Thyroid gland (tissue), 4 donors: ENCODE results near the gene DYTN. TPM values are rescaled to one million over a fixed set of nuclear protein-coding genes. Genes with fewer than 3 reads are reported as not detected.

Experiments
- DNase-seq, 2 donors: peaks; one replicate each; pipeline ENCODE4 v3.0.0-alpha.2; 2019
- H3K27ac ChIP-seq, 3 donors: fragments of 200-600 bp; sonication (generic); 1 replicate in 2 of 3; 2 replicates in 1 of 3; pipeline ENCODE4 v1.5.1; 2016 to 2019; ENCODE audit warnings: mild to moderate bottlenecking in 1 of 3, moderate library complexity in 1 of 3
- H3K27me3 ChIP-seq: fragments of 200-600 bp; sonication (generic); one replicate; pipeline ENCODE4 v1.5.1; 2019
- H3K36me3 ChIP-seq, 2 donors: fragments of 200-600 bp; sonication (generic); one replicate each; pipeline ENCODE4 v1.5.1; 2016 to 2019
- H3K4me1 ChIP-seq, 2 donors: fragments of 200-600 bp; sonication (generic); one replicate each; pipeline ENCODE4 v1.5.1; 2017 to 2019
- H3K4me3 ChIP-seq, 3 donors: fragments of 200-600 bp; sonication (generic); replicated peaks in 1 of 3; 1 replicate in 2 of 3; 2 replicates in 1 of 3; pipeline ENCODE4 v1.5.1; 2016; ENCODE audit warnings: mild to moderate bottlenecking in 1 of 3
- H3K9me3 ChIP-seq: fragments of 200-600 bp; sonication (generic); one replicate; pipeline ENCODE4 v1.5.1; 2017
- POLR2A ChIP-seq, 2 donors: fragments of 450-650 bp; IDR thresholded peaks; one replicate each; pipeline ENCODE4 v1.6.1; 2017; ENCODE audit warnings: antibody characterized with exemption in 2 of 2, mild to moderate bottlenecking in 2 of 2, moderate library complexity in 1 of 2
- WGBS, 2 donors: methylation state at CpG; one replicate each; pipeline ENCODE4 v1.1.5; 2017; 5-methylcytosine and 5-hydroxymethylcytosine counted together
- intact Hi-C: fragments of 100-400 bp; cut with DNase I; formaldehyde crosslinking; loops from one replicate; pipeline ENCODE4 v1.15.1; 2023
- small RNA-seq: library from RNA; depleted of rRNA; stranded (forward); fragments of <200 nt; gene quantifications from one replicate; pipeline ENCODE3, GENCODE V24; 2016
- total RNA-seq, 4 donors: library from RNA; depleted of rRNA; stranded (reverse); fragments of >200 nt; gene quantifications; one replicate each; pipeline ENCODE4 v1.2.3, GENCODE V29; 2016
- TF ChIP-seq, protein P1 (sequence below), 6 experiments: fragments of 200-600 bp in 3 of 6; fragments of 450-650 bp in 3 of 6; sonication (generic) in 3 of 6; IDR thresholded peaks; one replicate each; pipeline ENCODE4 v1.5.1; 2016 to 2019; ENCODE audit warnings: antibody characterized with exemption in 6 of 6, mild to moderate bottlenecking in 2 of 6, inconsistent platforms in 1 of 6, moderate library complexity in 1 of 6

DYTN gene
- total RNA-seq, 4 donors from 2014 or later = not detected

DNA sequence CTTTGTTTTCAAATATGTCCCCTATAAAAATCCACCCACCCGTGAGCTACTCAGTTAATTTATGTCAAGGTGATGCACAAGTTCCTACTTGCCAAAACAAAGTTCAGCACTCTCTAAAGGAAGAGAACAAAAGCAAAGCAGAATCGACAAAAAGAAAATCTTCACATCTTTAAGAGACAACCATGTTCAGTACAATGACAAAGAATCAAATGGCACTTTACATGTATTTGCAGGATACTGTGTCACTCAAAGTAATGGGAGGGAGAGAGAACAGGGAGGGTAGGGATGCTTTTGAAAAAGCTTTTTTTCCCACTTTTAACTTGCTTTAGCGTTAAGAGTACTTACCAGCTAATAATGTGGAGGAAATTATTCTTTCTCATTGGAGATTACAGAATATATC lies 115.0 kb downstream of the DYTN start:
- no peaks in the 10 kb centered on the region for H3K4me1 ChIP-seq
- WGBS, 2 donors = 80 to 86% methylated on average over 3 of the region's 3 CpGs
- no peak for TF ChIP-seq POLR2A (IDR thresholded peaks at IDR 0.05)
- TF ChIP-seq, protein P1, sequence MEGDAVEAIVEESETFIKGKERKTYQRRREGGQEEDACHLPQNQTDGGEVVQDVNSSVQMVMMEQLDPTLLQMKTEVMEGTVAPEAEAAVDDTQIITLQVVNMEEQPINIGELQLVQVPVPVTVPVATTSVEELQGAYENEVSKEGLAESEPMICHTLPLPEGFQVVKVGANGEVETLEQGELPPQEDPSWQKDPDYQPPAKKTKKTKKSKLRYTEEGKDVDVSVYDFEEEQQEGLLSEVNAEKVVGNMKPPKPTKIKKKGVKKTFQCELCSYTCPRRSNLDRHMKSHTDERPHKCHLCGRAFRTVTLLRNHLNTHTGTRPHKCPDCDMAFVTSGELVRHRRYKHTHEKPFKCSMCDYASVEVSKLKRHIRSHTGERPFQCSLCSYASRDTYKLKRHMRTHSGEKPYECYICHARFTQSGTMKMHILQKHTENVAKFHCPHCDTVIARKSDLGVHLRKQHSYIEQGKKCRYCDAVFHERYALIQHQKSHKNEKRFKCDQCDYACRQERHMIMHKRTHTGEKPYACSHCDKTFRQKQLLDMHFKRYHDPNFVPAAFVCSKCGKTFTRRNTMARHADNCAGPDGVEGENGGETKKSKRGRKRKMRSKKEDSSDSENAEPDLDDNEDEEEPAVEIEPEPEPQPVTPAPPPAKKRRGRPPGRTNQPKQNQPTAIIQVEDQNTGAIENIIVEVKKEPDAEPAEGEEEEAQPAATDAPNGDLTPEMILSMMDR (IDR thresholded peaks at IDR 0.05) = no peak
- H3K4me3 ChIP-seq = no peak overlapping the region
- H3K27ac ChIP-seq = no peak overlapping the region
- no peak for DNase-seq
- intact Hi-C loops = no loop called here
- H3K36me3 ChIP-seq = no peaks in the 10 kb centered on the region
- no peaks in the 10 kb centered on the region for H3K9me3 ChIP-seq
- H3K27me3 ChIP-seq = no peaks in the 10 kb centered on the region

Small RNA genes within 50 kb of the gene (small RNA-seq; reads per million reads assigned to genes)
- gene RF00019 = not detected

Other genes starting within 250 kb of the DYTN start
- not detected for gene FAM237A, start 75.9 kb downstream of the DYTN start, total RNA-seq
- gene MDH1B, start 46.9 kb upstream of the DYTN start, total RNA-seq = 10 to 100 TPM in 2 of 4 donors, 1 to 10 TPM in 2; 5.0 to 15.5 (median 11.5) TPM
- 10 to 100 TPM; 39.2 to 67.0 (median 46.2) TPM for gene FASTKD2, start 47.2 kb upstream of the DYTN start, total RNA-seq
- 1 to 10 TPM in 2 of 4 donors, under 1 TPM in 1, not detected in 1; 0.40 to 2.1 (median 1.1) TPM for gene CPO, start 221.1 kb upstream of the DYTN start, total RNA-seq